Ishikawa (cell line): ENCODE results near the gene NOX5.

ENCODE experiments used
- EP300 ChIP-seq: IDR thresholded peaks from 2 replicates; pipeline ENCODE4 v1.6.1; 2012; ENCODE audit warnings: borderline replicate concordance
- YY1 ChIP-seq: IDR thresholded peaks from 2 replicates; pipeline ENCODE4 v1.6.1; 2012; ENCODE audit warnings: low read depth
- ZBTB7A ChIP-seq: IDR thresholded peaks from 2 replicates; pipeline ENCODE4 v1.6.1; 2012; ENCODE audit warnings: low read depth
- TF ChIP-seq, protein P1 (sequence below): IDR thresholded peaks from 2 replicates; pipeline ENCODE4 v1.6.1; 2012; ENCODE audit warnings: low read depth, mild to moderate bottlenecking

DNA sequence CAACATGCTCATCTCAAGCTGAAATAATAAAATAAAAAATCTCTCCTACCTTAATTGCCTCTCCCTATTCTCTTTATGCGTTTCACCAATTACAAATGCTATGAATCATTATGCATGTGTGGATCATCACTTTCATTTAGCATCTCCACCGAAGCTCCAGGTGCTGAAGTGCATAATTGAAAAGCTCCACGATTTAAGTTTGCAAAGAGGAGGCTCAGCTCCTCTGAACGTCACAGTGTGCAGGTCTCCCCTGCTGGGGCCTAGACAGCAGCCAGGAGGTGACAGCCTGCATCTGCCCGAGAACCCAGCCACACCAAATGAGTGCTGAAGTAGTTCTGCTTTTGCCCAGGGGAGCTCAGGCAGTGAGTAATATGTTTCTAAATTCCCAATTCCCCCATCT lies 85.4 kb downstream of the NOX5 start:
- TF ChIP-seq, protein P1, sequence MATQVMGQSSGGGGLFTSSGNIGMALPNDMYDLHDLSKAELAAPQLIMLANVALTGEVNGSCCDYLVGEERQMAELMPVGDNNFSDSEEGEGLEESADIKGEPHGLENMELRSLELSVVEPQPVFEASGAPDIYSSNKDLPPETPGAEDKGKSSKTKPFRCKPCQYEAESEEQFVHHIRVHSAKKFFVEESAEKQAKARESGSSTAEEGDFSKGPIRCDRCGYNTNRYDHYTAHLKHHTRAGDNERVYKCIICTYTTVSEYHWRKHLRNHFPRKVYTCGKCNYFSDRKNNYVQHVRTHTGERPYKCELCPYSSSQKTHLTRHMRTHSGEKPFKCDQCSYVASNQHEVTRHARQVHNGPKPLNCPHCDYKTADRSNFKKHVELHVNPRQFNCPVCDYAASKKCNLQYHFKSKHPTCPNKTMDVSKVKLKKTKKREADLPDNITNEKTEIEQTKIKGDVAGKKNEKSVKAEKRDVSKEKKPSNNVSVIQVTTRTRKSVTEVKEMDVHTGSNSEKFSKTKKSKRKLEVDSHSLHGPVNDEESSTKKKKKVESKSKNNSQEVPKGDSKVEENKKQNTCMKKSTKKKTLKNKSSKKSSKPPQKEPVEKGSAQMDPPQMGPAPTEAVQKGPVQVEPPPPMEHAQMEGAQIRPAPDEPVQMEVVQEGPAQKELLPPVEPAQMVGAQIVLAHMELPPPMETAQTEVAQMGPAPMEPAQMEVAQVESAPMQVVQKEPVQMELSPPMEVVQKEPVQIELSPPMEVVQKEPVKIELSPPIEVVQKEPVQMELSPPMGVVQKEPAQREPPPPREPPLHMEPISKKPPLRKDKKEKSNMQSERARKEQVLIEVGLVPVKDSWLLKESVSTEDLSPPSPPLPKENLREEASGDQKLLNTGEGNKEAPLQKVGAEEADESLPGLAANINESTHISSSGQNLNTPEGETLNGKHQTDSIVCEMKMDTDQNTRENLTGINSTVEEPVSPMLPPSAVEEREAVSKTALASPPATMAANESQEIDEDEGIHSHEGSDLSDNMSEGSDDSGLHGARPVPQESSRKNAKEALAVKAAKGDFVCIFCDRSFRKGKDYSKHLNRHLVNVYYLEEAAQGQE: no peak
- TF ChIP-seq EP300 (no peak), ZBTB7A (no peak), YY1 (no peak)
